HG03103 (cell line): Measurements from ENCODE around the gene ZNF528.

Experiments
- ATAC-seq: cut with Tn5 transposase; IDR thresholded peaks from one replicate; pipeline ENCODE4 v1.9.1; 2021; ENCODE audit warnings: low read depth; ENCODE audit not compliant: unreplicated experiment

Gene ZNF528

DNA sequence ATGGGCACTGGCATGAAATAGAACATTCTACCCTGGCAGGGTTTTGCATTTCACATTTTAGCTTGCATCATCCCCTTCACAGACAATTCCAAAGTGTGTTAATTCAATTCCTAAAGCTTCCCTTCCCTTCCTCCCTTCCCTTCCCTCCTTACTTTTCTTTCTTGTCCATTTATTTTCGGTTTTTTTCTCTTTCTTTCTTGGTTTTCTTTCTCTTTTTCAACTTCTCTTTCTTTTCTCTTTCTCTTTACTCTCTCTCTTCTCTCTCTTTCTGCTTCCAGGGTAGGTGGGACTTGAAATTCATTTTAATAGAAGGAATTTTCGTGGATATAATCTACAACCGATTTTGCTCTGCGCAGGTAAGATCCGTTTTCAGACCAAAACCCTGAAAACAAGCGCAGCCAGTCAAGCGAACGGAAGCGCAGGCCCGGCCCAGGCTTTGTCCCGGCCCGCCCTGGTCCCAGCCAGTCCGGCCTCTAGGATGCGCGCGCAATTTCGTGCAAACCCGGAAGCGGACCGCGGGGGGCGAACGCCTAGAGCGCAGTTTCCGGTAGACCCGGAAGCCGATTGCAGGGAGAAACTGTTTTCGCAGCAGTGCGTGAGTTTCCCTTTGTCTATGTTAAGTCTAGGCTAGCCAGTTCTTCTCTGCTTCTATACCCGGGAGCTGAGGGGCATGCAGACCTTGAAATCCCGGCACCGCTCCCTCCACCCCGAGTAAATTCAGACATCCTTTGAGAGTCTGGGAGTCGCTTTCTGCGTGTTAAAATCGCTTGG, at the start of gene ZNF528:
Gene ZNF528, plus strand, starts transcription at position 540 of the 771 bp plus-strand sequence. CDS start 4,165 bp downstream, outside the sequence.
- no peak for ATAC-seq

DNA sequence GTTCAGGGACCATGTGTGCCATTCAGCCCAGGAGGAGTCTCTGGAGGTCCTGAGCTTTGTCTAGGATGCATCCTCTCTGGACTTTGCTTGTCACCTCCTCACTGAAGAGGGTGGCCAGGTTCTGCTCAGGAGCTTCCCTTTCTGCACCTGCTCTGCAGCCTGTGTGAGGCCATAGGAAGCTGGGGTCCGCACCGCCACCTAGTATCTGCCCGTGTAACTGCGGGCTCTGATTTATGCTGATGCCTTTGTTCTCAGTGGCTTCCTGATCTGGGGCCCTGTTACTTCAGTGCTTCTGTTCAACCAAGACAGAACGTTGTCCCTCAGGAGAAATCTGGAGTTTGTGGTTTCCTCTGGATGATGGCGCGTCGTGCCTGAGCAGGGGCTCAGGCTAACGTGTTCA, 46.1 kb upstream of the ZNF528 start:
- ATAC-seq, result no peak

DNA sequence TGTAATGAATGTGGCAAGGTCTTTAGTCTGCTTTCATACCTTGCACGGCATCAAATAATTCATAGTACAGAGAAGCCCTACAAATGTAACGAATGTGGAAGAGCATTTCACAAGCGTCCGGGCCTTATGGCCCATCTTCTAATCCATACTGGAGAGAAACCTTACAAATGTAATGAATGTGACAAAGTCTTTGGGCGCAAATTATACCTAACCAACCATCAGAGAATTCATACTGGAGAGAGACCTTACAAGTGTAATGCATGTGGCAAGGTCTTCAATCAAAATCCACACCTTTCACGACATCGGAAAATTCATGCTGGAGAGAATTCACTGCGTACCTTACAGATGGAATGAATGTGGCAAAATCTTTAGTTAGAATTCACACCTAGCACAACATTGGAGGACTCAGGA, 31.2 kb upstream of the ZNF528 start:
- ATAC-seq, result no peak

DNA sequence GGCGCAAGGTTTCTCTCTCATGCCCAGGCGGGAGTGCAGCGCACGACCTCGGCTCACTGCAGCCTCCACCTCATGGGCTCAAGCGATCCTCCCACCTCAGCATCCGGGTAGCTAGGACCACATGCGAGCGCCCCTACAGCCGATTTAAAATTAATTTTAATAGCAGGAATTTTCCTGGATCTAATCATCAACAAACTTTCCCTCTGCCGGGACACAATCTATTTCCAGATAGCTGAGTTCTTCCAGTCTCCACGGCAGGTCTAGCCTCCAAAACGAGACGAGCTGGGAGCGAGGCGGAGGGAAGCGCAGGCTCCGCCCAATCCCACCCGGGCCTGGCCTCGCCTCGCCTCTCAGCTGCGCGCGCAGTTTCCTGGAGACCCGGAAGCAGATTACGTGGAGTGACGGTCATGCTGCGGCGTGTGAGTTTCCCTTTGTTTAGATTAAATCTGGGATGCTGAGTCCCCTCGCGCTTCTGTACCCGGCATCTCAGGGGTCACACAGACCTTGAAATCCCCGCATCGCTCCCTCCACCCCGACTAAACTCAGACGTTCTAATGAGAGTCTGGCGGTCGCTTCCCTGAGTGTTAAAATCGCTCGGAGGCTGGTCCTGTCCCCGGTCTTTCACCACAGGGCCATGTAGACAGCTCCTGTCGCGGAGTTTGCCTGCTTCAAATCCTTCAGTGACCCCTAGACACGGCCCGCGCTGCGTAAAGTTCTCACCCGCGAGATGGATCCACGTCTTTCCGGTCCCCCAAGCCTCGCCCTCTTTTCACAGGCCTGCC, 27.9 kb upstream of the ZNF528 start, which contains the start of gene ZNF880:
Gene ZNF880, plus strand, starts transcription at position 365 of the 782 bp plus-strand sequence. Its CDS starts 43 bp downstream, at position 408.
- ATAC-seq, result no peak

DNA sequence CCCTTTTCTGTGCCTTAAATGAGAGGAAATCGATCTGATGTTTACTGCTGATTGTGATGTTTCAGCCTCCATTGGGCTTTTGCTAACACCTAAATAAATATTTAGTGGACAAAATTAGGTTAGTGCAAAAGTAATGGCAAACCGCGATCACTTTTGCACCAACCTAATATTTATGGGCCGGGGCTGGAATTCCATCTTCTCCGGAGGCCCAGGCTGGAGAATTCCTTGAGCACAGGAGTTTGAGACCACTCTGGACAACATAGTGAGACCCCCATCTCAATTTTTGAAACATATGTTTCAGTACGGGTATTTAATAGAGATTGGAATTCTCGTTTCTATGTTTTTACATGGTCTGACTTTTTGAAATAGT, 27.3 kb upstream of the ZNF528 start:
- ATAC-seq, result no peak

DNA sequence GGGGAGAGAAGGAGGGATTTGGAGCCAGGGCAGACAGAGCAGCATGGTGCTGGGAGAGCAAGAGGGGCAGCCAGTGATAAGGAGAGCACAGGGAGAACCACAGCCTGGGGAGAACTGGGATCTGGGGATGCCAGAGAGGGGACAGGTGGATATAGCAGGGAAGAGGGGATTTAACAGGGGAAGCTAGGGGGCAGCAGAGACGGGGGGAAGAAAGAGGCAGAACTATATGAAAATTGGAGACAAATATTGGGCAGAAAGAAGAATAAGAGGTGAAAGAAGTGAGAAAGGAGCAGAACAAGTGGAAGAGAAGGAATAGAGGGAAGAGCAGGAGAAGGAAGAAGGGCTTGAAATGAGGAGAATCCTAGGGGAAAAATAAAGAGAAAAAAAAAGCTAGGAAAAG, 6.5 kb upstream of the ZNF528 start:
- no peak for ATAC-seq

DNA sequence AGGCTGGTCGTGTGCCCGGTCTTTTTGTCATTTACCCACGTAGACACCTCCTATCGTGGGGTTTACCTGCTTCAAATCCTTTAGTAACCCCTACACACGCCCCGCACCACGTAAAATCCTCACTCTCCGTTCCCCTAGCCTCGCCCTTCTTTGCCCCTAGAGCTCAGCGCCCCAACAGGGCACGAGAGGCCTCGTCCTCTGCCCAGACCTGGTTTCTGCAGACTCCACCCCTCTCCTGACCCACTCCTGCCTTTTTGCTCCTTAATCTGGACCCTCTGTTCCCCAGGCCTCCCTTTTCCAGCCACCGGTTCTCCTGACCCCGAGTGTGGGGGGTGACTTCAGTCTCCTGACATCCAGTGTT, 412 bp downstream of the ZNF528 start:
- no peak for ATAC-seq

DNA sequence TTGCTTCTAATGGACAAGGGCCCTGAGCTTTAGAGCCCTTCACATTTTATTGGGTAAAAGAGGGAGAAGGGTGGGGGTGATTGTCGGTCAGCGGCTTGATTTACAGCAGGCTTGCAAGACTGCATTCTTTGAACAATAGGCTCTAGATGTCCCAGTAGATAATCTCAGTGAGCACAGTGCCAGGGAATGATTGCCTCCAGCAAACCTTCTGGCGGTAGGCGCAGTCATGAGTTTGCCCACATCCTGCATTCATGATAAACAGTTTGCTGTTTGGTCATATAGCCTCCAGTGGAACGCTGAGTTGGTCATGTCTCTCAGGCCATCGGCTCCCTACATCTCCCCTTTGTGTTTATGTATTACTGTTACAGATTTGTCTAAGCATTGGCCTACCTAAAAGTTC, 12.6 kb downstream of the ZNF528 start:
- ATAC-seq, result no peak

DNA sequence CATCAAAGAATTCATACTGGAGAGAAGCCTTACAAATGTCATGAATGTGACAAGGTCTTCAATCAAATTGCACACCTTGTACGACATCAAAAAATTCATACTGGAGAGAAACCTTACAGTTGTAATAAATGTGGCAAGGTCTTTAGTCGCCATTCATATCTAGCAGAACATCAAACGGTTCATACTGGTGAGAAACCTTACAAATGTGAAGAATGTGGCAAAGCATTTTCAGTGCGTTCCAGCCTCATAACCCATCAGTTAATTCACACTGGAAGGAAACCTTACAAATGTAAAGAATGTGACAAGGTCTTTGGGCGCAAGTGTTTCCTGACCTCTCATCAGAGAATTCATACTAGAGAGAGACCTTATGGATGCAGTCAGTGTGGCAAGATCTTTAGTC, 18.1 kb downstream of the ZNF528 start:
- no peak for ATAC-seq

DNA sequence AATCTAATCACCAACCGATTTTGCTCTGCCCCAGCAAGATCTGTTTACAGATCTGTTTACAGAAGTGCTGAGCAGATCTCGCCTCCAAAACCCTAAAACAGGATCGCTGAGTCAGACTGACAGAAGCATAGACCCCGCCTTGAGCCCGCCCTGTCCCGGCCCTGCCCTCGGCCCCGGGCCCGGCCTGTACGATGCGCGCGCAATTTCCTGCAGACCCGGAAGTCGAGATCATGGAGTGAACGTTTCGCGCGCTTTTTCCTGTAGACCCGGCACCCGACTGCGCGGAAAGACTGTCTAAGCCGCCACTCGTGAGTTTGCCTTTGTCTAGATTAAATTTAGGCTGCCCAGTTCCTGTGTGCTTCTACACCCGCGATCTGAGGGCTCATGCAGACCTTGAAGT, 31.3 kb downstream of the ZNF528 start, which contains the start of gene ZNF534:
Gene ZNF534, plus strand, starts transcription at position 212 of the 400 bp plus-strand sequence. CDS start 2,327 bp downstream, outside the sequence.
- ATAC-seq, result no peak

DNA sequence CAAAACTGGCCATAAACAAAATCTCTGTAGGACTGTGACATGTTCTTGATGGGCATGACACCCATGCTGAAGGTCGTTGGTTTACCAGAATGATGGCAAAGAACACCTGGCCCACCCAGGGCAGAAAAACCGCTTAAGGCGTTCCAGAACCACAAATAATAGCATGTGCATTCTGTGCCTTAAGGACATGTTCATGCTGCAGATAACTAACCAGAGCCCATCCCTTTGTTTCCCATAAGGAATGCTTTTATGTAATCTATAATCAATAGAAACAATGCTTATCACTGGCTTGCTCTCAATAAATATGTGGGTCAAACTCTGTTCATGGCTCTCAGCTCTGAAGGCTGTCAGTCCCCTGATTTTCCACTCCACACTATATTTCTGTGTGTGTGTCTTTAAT, 44.5 kb downstream of the ZNF528 start:
- no peak for ATAC-seq

DNA sequence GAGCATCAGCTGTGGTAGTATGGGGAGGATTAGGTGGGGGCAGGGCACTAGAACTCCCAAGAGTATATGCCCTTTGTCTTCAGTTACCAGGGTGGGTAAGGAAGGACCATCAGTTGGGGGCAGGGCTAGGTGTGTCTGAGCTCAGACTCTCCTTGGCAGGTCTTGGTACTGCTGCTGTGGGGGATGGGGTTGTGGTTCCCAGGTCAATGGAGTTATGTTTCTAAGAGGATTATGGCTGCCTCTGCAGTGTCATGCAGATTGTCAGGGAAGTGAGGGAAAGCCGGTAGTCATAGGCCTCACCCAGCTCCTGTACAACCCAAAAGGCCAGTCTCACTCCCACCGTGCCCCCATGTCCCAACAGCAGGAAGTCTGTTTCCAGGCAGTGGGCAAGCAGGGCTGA, 46.9 kb downstream of the ZNF528 start:
- no peak for ATAC-seq

DNA sequence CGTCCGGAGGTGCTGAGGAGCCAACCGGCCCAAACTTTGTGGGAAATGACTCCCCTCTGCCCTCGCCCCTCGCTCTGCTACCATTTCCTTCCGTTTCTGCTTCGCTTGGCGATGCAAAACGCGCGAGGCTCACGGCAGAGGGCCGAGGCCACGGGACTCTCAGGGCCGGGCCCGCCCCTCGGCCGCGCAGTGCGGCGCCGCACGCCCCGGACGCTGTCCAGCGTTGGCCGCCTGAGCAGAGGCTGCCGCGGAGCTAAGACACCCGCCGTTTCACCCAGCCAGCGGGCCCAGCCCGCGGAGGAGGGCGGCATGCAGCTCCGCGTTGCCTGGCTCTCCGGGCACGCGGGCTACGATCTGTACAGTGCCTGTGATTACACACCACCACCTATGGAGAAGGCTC, 53.6 kb downstream of the ZNF528 start:
- no peak for ATAC-seq

DNA sequence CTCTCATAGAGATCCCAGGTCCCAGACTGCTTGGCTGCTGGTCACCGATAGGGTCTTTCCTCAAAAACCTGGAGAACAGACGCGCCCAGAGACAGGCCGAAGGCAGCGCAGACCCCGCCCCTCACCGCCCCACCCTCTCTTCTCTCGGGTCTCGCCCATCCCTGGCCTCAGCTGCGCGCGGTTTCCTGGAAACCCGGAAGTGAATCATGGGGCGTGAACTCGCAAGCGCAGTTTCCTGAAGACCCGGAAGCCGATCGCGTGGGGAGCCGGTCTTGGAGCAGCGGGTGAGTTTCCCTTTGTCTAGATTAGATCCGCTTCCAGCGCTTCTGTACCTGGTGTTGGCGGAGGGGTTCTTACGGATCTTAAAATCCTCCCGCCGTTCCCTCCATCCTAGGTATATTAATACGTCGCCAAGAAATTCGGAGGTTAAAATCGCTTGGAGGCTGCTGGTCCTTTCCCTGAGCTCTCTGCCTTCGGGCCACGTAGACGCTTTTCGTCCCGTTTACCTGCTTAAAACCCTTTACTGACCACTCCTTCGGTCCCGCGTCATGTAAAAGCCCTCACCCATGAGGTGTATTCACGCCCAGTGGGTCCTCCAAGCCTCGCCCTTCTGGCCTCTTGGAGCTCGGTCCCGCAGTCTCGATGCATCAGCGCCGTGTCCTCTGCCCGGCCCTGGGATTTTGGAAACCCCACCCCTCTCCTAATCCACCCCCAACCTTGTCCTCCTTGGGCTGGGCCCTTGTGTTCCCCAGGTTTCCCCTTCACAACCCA, 55.9 kb downstream of the ZNF528 start, which contains the start of gene ZNF578:
Gene ZNF578, plus strand, starts transcription at position 230 of the 771 bp plus-strand sequence. CDS start 48,293 bp downstream, outside the sequence.
- ATAC-seq, result no peak

DNA sequence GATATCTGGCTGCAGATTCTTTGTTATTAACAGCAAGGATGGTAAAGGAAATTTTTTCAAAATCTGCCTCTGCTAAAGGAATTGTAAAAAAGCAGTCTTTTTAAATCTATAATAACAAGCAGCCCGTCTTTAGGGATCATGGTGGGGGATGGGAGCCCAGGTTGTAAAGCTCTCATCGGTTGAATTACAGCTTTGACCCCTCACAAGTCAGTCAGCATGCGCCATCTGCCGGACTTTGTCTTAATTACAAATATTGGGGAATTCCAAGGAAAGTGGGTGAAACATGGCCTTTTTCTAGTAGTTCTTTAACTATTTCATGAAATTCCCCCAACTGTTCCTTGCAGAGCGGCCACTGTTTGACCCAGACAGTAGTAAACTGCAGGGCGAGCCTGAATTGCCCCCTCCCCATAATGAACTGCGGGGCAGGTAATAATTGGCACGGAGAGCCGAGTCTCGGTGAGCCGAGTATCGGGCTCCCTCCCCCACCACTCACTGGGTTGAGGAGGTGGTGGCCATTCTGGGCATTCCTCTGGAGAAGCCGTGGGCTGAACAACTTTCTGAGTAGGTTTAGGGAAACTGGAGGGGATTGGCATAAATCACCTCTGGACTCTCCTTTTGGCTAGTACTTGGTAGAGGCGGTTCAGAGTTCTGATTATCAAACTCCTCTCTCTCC, 67.3 kb downstream of the ZNF528 start:
- ATAC-seq, result no peak
